Measurements from ENCODE around the gene TNIP2. TPM values are rescaled to one million over a fixed set of nuclear protein-coding genes. Genes with fewer than 3 reads are reported as not detected.

Gene TNIP2
- total RNA-seq, 2 experiments from 2014 or later, result 47.0 to 50.0 TPM

DNA sequence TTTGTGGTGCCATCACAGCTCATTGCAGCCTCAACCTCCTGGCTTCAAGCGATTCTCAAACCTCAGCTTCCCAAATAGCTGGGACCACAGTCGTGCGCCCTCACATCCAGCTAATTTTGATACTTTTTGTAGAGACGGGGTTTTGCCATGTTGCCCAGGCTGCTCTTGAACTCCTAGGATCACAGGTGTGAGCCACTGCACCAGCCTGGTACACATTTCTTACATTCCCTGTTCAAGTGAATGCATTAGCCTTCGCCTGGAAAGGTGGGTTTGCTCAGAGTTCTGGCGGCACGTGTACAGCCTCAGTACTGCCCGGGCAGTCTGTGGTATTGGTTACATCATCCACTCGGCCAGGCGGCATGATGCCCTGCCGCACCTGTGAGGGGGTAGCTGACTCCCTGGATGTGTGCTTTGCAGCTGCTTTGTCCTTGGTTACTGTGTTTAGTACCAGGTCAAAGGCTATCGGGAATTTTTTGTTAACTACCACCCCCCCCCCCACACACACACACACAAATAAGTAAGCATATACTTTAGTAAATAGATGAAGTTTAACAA is 57.1 kb downstream of the TNIP2 start:
- Mint-ChIP-seq H3K4me1 (no peaks in the 10 kb centered on the region), H3K9me3 (no peaks in the 10 kb centered on the region), H3K4me3 (no peak overlapping the region), H3K27me3 (no peaks in the 10 kb centered on the region), H3K27ac (no peak overlapping the region), H3K36me3 (peaks cover 29% of the 10 kb centered on the region)
- POLR2A ChIA-PET, result no interaction called here
- DNase-seq (no peak), ATAC-seq (ENCODE audit: low read depth) (no peak)

DNA sequence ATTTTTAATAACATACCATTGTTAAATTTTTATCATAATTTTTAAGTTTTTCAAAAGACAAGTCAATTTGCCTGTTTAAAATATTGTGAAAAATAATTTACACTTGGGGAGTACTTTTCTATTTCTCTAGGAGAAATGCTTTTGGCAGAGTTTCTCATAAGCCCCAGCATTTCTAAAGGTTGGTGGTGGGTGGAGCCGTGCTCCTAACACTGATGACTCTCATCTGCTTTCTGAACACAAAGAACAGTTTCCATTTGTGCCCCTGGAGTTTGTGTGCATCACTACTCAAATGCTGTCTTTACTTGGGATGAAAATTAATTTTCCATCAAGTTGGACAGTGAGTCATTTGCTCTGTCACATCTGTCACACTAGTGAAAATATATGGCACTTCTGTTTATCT is 57.6 kb downstream of the TNIP2 start:
- Mint-ChIP-seq H3K36me3 (peaks cover 34% of the 10 kb centered on the region), H3K27ac (no peak overlapping the region)

GRCh38 chr4:2697995-2698414 is 58.1 kb downstream of the TNIP2 start:
- Mint-ChIP-seq H3K9me3 (no peaks in the 10 kb centered on the region), H3K36me3 (peaks cover 33% of the 10 kb centered on the region), H3K4me3 (no peak overlapping the region), H3K27ac (no peak overlapping the region), H3K4me1 (no peaks in the 10 kb centered on the region), H3K27me3 (no peaks in the 10 kb centered on the region)
- no peak for DNase-seq
- POLR2A ChIA-PET, result no interaction called here
- no peak for ATAC-seq (ENCODE audit: low read depth)

More for the DNA sequence above, 57.6 kb downstream of the TNIP2 start:
- POLR2A ChIA-PET, result no interaction called here
- Mint-ChIP-seq H3K4me1 (no peaks in the 10 kb centered on the region), H3K9me3 (no peaks in the 10 kb centered on the region), H3K27me3 (no peaks in the 10 kb centered on the region), H3K4me3 (no peak overlapping the region)
- DNase-seq (no peak), ATAC-seq (ENCODE audit: low read depth) (no peak)

GRCh38 chr4:2696423-2696822 is 59.7 kb downstream of the TNIP2 start:
- Mint-ChIP-seq H3K4me3 (no peak overlapping the region), H3K27ac (no peak overlapping the region), H3K4me1 (no peaks in the 10 kb centered on the region), H3K27me3 (no peaks in the 10 kb centered on the region), H3K36me3 (peaks cover 26% of the 10 kb centered on the region), H3K9me3 (no peaks in the 10 kb centered on the region)
- POLR2A ChIA-PET, result no interaction called here
- no peak for ATAC-seq (ENCODE audit: low read depth)
- DNase-seq, result no peak

DNA sequence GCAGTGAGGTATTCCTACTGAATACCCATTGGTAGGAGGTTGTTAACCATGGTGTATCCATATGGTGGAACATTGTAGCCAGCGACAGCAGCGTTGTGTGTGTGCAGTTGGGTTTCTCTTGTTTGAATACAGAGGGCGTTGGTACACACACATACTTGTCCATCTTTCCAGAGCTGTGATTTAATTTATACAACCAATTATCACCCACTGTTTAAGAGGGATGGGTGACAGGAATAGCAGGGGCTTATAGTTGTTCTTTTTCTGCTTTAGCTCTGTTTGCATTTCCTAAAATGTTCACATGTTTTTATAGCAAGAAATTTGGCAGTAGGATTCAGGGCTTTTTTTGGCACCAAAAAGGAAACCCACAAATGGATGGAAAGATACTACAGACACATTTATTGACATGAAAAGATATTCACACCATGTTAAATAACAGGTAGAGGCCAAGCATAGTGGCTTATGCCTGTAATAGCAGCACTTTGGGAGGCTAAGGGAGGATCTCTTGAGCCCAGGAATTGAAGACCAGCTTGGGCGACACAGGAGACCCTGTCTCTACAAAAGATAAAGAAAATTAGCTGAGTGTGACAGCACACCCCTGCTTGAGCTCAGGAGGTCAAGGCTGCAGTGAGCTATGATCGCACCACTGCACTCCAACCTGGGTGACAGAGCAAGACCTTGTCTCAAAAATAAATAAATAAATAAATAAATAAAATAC is 60.6 kb downstream of the TNIP2 start:
- Mint-ChIP-seq H3K9me3 (no peaks in the 10 kb centered on the region), H3K4me3 (no peak overlapping the region), H3K27me3 (no peaks in the 10 kb centered on the region), H3K4me1 (no peaks in the 10 kb centered on the region), H3K27ac (no peak overlapping the region), H3K36me3 (peaks cover 28% of the 10 kb centered on the region)
- DNase-seq, result no peak
- no peak for ATAC-seq (ENCODE audit: low read depth)
- POLR2A ChIA-PET, result no interaction called here

DNA sequence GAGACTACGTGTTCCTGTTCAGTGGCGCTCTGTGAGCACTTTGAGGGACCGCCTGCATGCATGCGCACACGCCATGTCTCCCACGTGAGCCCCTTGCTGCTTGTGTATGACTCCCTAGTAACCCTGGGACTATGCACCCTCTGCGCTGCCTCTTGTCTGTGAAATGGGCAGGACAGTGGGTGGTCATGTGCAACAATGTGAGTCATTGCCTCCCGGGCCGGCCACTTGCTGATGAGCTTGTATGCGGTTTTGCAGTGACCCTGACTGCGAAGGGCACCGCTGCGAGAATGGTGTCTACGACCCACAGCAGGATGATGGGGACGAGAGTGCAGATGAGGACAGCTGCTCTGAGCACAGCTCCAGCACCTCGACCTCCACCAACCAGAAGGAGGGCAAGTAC is 61.4 kb downstream of the TNIP2 start:
- no peak for ATAC-seq (ENCODE audit: low read depth)
- no peak overlapping the region for H3K4me3 Mint-ChIP-seq
- no peaks in the 10 kb centered on the region for H3K27me3 Mint-ChIP-seq

GRCh38 chr4:2691952-2692435 is 64.1 kb downstream of the TNIP2 start:
- ATAC-seq (ENCODE audit: low read depth) (no peak), DNase-seq (no peak)
- Mint-ChIP-seq H3K27ac (no peak overlapping the region), H3K4me1 (peaks cover 8% of the 10 kb centered on the region), H3K4me3 (no peak overlapping the region), H3K27me3 (no peaks in the 10 kb centered on the region), H3K36me3 (peaks cover 34% of the 10 kb centered on the region), H3K9me3 (no peaks in the 10 kb centered on the region)
- POLR2A ChIA-PET, result no interaction called here

More for the DNA sequence above, 61.4 kb downstream of the TNIP2 start:
- POLR2A ChIA-PET, result no interaction called here
- no peak for DNase-seq
- Mint-ChIP-seq H3K27ac (no peak overlapping the region), H3K4me1 (peaks cover 6% of the 10 kb centered on the region), H3K36me3 (peaks cover 29% of the 10 kb centered on the region), H3K9me3 (no peaks in the 10 kb centered on the region)

Other genes starting within 250 kb of the TNIP2 start
- 10 to 100 TPM; 37.0 to 37.7 TPM for gene FAM193A, start 219.7 kb downstream of the TNIP2 start, total RNA-seq
- 10 to 100 TPM; 82.6 to 83.7 TPM for gene SH3BP2, start 36.7 kb upstream of the TNIP2 start, total RNA-seq
- 100 to 1,000 TPM; 261 to 276 TPM for gene ADD1, start 87.5 kb upstream of the TNIP2 start, total RNA-seq
- gene NOP14, start 207.1 kb upstream of the TNIP2 start, total RNA-seq, result 10 to 100 TPM; 36.8 to 40.3 TPM
- gene GRK4, start 207.2 kb upstream of the TNIP2 start, total RNA-seq, result 1 to 10 TPM; 2.4 to 3.4 TPM

All from activated naive CD8-positive, alpha-beta T cell treated with anti-CD3 and anti-CD28 coated beads, Interleukin-2, amount 10 ng/mL, durations not matched to agents 7 days and 5 days (primary cell).